GM19023 (cell line): Measurements from ENCODE around the gene REXO2.

ENCODE experiments used
- ATAC-seq: cut with Tn5 transposase; IDR thresholded peaks from one replicate; pipeline ENCODE4 v1.9.1; 2021; ENCODE audit warnings: mild to moderate bottlenecking, moderate library complexity; ENCODE audit not compliant: unreplicated experiment

The REXO2 gene

GRCh38 chr11:114439229-114440120, at the start of gene REXO2:
REXO2 (plus strand) TSS chr11:114439467; CDS start chr11:114439529, 62 bp downstream.
- ATAC-seq, result peak; percentile 100

GRCh38 chr11:114392735-114393667, 46.3 kb upstream of the REXO2 start:
- ATAC-seq, result no peak

- ATAC-seq, result no peak
These were observed 43.5 kb upstream of the REXO2 start for GRCh38 chr11:114395736-114396135.

GRCh38 chr11:114396916-114397315, 42.4 kb upstream of the REXO2 start:
- no peak for ATAC-seq

- ATAC-seq, result no peak
These were observed 41.8 kb upstream of the REXO2 start for GRCh38 chr11:114397349-114397982.

- ATAC-seq, result no peak
These were observed 40.9 kb upstream of the REXO2 start for GRCh38 chr11:114398303-114398920.

GRCh38 chr11:114399490-114400215, 39.6 kb upstream of the REXO2 start:
- peak; percentile 39 for ATAC-seq

GRCh38 chr11:114400216-114400914, 38.9 kb upstream of the REXO2 start, which contains the start of the genes C11orf71 and RBM7:
C11orf71 (minus strand) TSS chr11:114400511; CDS start chr11:114400331, 180 bp downstream.
RBM7 (plus strand) TSS chr11:114400666; CDS start chr11:114400672, 6 bp downstream.
- ATAC-seq, result peak; percentile 95

- ATAC-seq, result no peak
These were observed 38.4 kb upstream of the REXO2 start for GRCh38 chr11:114400915-114401223.

- ATAC-seq, result no peak
These were observed 38.0 kb upstream of the REXO2 start for GRCh38 chr11:114401311-114401710.

- no peak for ATAC-seq
These were observed 26.3 kb upstream of the REXO2 start for GRCh38 chr11:114412946-114413345.

- no peak for ATAC-seq
These were observed 25.3 kb upstream of the REXO2 start for GRCh38 chr11:114413958-114414357.

GRCh38 chr11:114416441-114416961, 22.8 kb upstream of the REXO2 start:
- ATAC-seq, result no peak

- no peak for ATAC-seq
These were observed 13.0 kb upstream of the REXO2 start for GRCh38 chr11:114426280-114426679.

- ATAC-seq, result no peak
These were observed 9.0 kb upstream of the REXO2 start for GRCh38 chr11:114430290-114430689.

- no peak for ATAC-seq
These were observed 6.4 kb upstream of the REXO2 start for GRCh38 chr11:114432893-114433292.

- no peak for ATAC-seq
These were observed 5.9 kb upstream of the REXO2 start for GRCh38 chr11:114433376-114433775.

GRCh38 chr11:114438303-114438702, 964 bp upstream of the REXO2 start:
- no peak for ATAC-seq
